KMS-11 (cell line): ENCODE measurements around the gene CD200R1L.

Source experiments
- H2AFZ ChIP-seq: fragments of 200-600 bp; sonication (generic); 2 replicates; pipeline ENCODE4 v1.6.1; 2016; ENCODE audit warnings: antibody characterized with exemption, mixed run types, low read depth
- H3K27ac ChIP-seq: fragments of 200-600 bp; sonication (generic); 2 replicates; pipeline ENCODE4 v1.6.1; 2016; ENCODE audit warnings: mild to moderate bottlenecking, mixed run types
- H3K27me3 ChIP-seq: fragments of 200-600 bp; sonication (generic); 2 replicates; pipeline ENCODE4 v1.6.1; 2017; ENCODE audit warnings: mild to moderate bottlenecking, low read depth, mixed run types, moderate library complexity; ENCODE audit not compliant: insufficient read depth
- H3K36me3 ChIP-seq: fragments of 200-600 bp; sonication (generic); 2 replicates; pipeline ENCODE4 v1.6.1; 2017; ENCODE audit warnings: mild to moderate bottlenecking, mixed run types; ENCODE audit not compliant: insufficient read depth
- H3K4me1 ChIP-seq: fragments of 200-600 bp; sonication (generic); 2 replicates; pipeline ENCODE4 v1.6.1; 2016; ENCODE audit warnings: mild to moderate bottlenecking, low read depth, mixed run types; ENCODE audit not compliant: poor library complexity, severe bottlenecking
- H3K4me2 ChIP-seq: fragments of 200-600 bp; sonication (generic); 2 replicates; pipeline ENCODE4 v1.7.0; 2016; ENCODE audit warnings: mild to moderate bottlenecking, mixed run types
- H3K4me3 ChIP-seq: fragments of 200-600 bp; sonication (generic); IDR thresholded peaks from 2 replicates; pipeline ENCODE4 v1.6.1; 2017; ENCODE audit warnings: low read depth, low read length, mixed read lengths; ENCODE audit not compliant: insufficient read depth
- H3K79me2 ChIP-seq: fragments of 200-600 bp; sonication (generic); 2 replicates; pipeline ENCODE4 v1.6.1; 2016; ENCODE audit warnings: low read depth, mixed run types; ENCODE audit not compliant: insufficient read depth
- H3K9ac ChIP-seq: fragments of 200-600 bp; sonication (generic); 2 replicates; pipeline ENCODE4 v1.6.1; 2016; ENCODE audit warnings: mild to moderate bottlenecking, mixed run types
- H4K20me1 ChIP-seq: fragments of 200-600 bp; sonication (generic); 2 replicates; pipeline ENCODE4 v1.6.1; 2016; ENCODE audit warnings: mild to moderate bottlenecking, mixed run types; ENCODE audit not compliant: insufficient read depth
- CTCF ChIP-seq: fragments of 200-600 bp; sonication (generic); conservative IDR thresholded peaks from 2 replicates; pipeline ENCODE4 v1.6.1; 2017; ENCODE audit warnings: low read depth, mild to moderate bottlenecking, antibody characterized with exemption, low read length, moderate library complexity, mixed read lengths

CD200R1L gene

GRCh38 chr3:112776836-112777235, 69.8 kb downstream of the CD200R1L start:
- Histone ChIP-seq H3K36me3 (no peaks in the 10 kb centered on the region), H3K79me2 (no peaks in the 10 kb centered on the region), H3K4me3 (no peak overlapping the region), H4K20me1 (no peaks in the 10 kb centered on the region), H3K27me3 (no peaks in the 10 kb centered on the region), H3K4me2 (no peak overlapping the region), H3K9ac (no peak overlapping the region), H3K4me1 (peaks cover 47% of the 10 kb centered on the region), H2AFZ (no peak overlapping the region), H3K27ac (no peak overlapping the region)
- no peak for TF ChIP-seq CTCF

DNA sequence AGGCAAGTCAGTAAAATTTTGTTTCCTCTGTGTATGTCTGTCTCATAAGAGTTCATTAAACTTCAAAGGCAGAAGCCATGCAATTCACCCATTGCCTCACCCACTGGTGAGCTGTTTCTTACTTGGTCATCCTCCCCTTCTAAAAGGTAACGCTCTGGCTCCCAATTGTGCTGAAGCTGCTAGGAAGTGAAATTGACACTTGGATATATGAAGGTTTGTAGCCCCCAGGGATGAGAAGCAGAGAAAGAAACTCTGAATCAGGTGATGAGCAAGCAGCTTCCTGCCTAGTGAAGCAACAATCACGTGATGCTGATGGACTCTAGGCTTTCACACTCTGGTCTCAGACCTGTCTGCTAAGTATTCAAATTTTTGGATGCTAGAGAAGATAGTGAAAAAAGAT, 70.7 kb downstream of the CD200R1L start:
- Histone ChIP-seq H3K27me3 (no peaks in the 10 kb centered on the region), H3K27ac (no peak overlapping the region), H3K9ac (no peak overlapping the region), H3K4me3 (no peak overlapping the region), H3K4me1 (peaks cover 55% of the 10 kb centered on the region), H3K36me3 (no peaks in the 10 kb centered on the region), H3K4me2 (no peak overlapping the region), H4K20me1 (no peaks in the 10 kb centered on the region), H3K79me2 (no peaks in the 10 kb centered on the region), H2AFZ (no peak overlapping the region)
- TF ChIP-seq CTCF = no peak

DNA sequence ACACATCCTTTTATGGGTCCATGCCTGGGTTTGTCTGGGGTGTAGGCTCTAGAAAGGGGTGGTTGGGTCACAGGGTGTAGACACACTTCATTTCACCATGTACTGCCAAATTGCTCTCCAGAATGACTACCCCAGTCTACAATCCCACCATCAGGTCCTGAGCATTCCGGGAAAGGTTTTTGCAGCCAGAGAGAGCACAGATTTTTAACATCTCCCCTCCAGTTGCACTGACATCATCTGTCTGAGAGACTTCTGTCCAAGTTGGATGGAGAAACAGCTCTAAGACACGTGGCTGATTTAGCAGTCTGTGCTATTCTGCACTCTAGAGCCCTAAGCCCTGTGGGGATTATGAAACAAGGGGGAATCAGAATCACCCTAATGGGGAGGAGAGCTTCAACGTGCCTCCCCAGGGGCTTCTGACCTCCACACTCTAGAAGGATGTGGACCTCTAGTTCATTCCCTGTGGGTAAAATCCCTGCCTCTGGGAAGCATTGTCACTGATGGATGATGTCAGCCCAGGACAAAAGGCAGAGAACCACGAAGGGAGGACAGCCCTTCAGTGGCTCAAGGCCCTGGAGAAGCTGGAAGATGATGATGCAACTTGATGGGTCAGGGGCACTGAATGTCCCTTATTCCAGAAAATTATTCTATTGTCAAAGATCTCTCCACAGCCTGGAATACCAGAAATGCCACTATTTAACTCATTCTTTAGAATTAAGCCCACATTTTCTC, 71.5 kb downstream of the CD200R1L start:
- no peak overlapping the region for H2AFZ ChIP-seq
- no peaks in the 10 kb centered on the region for H3K36me3 ChIP-seq
- no peaks in the 10 kb centered on the region for H4K20me1 ChIP-seq
- no peak overlapping the region; the same call in 1 of the 2 replicates for H3K4me2 ChIP-seq
- no peaks in the 10 kb centered on the region for H3K79me2 ChIP-seq
- H3K4me3 ChIP-seq = no peak overlapping the region
- H3K27me3 ChIP-seq = no peaks in the 10 kb centered on the region
- no peak overlapping the region for H3K9ac ChIP-seq
- no peak overlapping the region for H3K27ac ChIP-seq
- TF ChIP-seq CTCF = no peak
- H3K4me1 ChIP-seq = peaks cover 63% of the 10 kb centered on the region

GRCh38 chr3:112774293-112774926, 72.3 kb downstream of the CD200R1L start:
- peaks cover 71% of the 10 kb centered on the region for H3K4me1 ChIP-seq

More at GRCh38 chr3:112774293-112774926, 72.3 kb downstream of the CD200R1L start:
- Histone ChIP-seq H3K27me3 (no peaks in the 10 kb centered on the region), H3K79me2 (no peaks in the 10 kb centered on the region), H2AFZ (no peak overlapping the region), H3K27ac (peak overlapping the region; percentile 35), H3K36me3 (no peaks in the 10 kb centered on the region), H3K4me2 (peak overlapping the region; percentile 47), H4K20me1 (no peaks in the 10 kb centered on the region), H3K4me3 (no peak overlapping the region), H3K9ac (no peak overlapping the region)
- TF ChIP-seq CTCF = no peak
